NCI-H1105 (cell line): ENCODE results near the gene SORCS2.
A peak's percentile ranks its signal among the peaks of the same experiment; 100 is the strongest.

Experiments
- DNase-seq: peaks from one replicate; lab custom pipeline; 2025; lab: John Stamatoyannopoulos, UW

The SORCS2 gene

GRCh38 chr4:7192252-7193029 lies at the start of gene SORCS2:
Gene SORCS2, plus strand, starts transcription at chr4:7192538.
- DNase-seq: peak; percentile 55

DNA sequence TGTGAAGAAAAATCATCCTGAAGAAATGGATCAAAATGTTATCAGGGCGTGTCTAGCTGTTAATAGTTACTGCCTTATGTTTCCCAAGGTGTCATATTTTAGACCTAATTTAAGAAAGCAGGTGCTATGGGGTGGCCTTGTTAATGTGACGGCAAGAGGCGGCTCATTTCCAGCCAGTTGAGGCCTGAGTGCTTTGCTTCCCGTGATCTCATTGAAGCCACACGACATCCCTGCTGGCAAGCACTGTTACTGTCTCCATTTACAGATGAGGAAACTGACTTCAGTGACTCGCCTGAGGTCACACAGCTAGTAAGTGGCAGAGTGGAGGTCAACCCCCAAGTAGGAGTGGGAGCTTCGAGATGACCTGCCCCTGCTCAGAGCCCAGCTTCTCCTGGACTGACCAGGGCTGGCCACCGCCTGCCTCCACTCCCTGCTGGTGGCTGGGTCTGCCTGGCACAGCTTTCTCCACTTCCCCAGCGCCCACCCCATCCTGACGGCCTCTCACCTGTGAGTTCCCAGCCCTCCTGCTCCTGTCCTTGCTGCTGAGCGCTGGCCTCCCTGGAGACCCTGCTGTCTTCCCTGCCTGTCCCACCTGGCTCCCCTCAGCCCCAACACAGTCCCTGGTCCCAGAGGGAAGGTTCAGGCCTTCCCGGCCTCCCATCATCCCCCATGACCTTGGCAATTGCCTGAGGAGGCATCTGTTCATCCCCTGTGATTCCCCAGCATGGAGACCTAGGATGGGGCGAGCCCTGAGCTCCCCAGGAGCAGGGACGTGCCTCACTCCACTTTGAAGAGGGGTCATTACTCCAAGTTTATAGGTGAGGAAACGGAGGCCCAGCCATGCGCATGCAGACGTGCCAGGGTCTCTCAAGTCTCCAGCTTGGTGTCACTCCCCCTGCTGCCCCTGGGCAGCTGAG lies 47.7 kb upstream of the SORCS2 start:
- no peak for DNase-seq

- DNase-seq: no peak
Measured at GRCh38 chr4:7145291-7145934, 46.9 kb upstream of the SORCS2 start.

- DNase-seq: no peak
Measured at GRCh38 chr4:7146059-7146785, 46.1 kb upstream of the SORCS2 start.

DNA sequence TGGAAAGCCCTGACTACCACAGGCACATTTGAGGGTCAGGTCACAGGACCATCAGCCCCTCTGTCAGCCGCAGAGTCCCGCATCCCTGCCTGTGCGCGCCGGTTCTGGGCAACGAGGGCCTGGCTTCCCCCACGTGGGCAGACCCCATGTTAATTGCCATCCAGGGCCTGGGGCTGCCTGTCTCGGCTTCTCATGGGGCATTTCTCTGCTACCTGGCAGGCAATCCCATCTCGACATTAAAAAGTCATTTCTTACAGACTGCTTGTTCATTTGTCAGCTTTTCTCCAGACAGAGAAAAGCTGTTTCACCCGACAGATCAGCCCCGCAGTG lies 45.6 kb upstream of the SORCS2 start:
- DNase-seq: no peak

- DNase-seq: no peak
Measured at GRCh38 chr4:7147261-7147660, 45.1 kb upstream of the SORCS2 start.

- DNase-seq: no peak
Measured at GRCh38 chr4:7147661-7148310, 44.6 kb upstream of the SORCS2 start.

- no peak for DNase-seq
Measured at GRCh38 chr4:7148337-7148736, 44.0 kb upstream of the SORCS2 start.

DNA sequence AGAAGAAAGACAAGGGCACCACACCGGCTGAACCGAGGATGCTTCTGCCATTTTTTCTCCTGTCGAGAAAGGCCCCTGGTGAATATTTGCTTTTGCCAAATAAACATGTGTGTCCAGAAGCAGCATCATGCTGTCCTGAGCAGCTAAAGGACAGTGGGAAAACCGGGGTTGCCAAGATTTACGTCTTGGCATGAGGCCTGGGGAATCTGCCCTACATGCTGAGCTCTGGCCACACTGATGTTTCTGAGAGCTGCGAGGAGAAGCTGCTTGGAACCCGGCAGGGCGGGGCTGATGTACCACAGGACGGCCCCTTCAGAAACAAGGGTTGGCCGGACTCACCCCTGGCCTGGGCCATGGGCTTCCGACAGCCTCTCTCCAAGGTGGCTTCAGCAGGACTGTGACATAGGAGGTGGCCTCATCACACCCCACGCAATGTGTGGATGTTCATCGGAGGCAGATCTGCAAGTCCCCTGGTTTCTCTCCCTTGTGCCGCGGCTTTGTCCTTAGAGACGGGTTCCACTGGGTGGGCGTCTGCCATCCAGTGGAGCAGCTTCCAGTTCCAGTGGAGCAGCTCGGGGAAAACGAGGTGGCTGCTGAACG lies 42.2 kb upstream of the SORCS2 start:
- DNase-seq: no peak

- DNase-seq: no peak
Measured at GRCh38 chr4:7151668-7152227, 40.6 kb upstream of the SORCS2 start.

GRCh38 chr4:7153711-7154110 lies 38.6 kb upstream of the SORCS2 start:
- no peak for DNase-seq

DNA sequence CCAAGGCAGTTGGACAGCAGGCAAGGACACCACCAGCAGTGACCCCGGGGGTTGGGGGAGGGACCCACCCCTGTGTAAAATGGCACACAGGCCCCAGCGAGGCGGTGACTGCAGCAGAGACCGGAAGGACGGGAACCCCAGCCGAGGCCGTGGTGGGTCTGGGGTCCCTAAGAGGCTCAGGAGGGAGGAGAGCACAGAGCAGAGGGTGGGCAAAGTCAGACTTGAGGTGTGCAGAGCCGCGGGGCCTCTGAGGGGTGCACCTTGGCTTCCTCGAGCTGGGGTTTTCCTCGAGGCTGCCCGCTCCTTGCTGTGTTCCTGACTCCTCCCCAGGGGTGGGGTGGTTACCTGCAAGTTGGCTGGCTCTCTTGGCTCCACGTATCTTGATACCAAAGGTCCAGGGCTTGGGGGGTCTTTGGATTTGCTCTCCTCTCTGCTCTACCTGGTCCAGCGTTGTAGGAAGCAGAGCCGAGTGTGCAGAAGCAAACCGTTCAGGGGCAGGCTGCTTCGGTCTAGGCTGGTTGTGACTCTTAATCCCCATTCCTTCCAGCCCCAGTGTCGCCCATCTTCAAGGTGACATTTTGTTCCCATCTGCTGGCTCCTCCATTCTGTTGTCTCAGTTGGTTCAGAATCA lies 37.9 kb upstream of the SORCS2 start:
- no peak for DNase-seq

DNA sequence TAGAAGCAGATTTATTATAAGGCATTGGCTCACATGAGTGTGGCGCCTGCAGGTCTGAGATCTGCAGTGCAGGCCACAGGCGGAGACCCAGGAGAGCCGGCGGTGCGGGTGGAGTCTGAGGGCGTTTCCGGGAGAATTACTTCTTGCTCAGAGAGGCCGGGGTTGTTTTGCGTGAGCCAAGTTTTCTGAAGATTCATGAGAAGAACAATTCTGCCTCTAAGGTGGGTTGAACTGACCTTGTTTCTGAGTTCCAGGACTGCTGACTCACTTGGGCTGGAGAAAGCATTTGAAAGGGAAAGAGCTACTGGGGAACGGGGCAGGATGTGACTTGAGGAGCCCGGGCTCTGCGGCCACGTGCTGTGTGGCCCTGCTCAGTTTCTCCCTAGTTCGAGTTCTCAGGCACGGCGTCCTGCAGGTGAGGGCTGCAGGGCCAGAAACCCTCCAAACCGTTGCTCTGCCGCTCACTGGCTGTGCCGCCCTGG lies 36.7 kb upstream of the SORCS2 start:
- no peak for DNase-seq

DNA sequence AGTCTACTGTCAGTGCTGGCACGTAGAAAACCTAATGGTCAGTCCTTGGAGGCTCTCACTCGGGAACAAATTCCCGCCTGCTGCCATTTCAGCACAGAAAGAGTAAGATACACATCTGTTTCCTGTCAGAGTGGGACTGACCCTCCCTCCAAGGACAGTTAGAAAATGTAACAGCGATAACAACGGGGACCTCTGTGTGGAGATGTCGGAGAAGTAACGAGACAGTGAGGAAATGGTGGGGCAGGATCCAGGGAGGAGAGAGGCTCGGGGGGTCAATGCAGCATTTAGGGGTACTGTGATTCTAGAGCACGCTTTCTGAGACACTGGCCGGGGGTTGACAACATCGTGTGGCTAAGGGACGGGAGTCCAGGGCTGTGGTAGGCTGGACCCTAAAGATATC lies 36.0 kb upstream of the SORCS2 start:
- no peak for DNase-seq

GRCh38 chr4:7156761-7157488 lies 35.4 kb upstream of the SORCS2 start:
- DNase-seq: no peak

DNA sequence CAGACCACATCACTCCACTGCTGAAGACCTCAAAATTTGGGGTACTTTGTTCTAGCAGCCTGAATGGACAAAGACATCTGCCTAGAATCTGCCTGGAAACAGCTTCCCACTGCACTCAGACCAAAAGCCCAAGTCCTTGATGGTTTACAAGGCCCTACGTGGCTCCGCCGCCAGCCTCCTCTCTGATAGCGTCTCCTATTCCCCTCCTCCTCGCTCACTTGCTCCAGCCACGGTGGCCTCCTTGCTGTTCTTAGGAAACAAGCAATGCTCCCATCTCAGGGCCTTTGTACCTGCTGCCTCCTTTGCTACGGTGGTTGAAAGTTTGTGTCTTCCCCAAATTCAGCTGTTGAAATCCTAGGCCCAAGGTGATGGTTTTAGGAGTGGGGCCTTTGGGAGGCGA lies 34.7 kb upstream of the SORCS2 start:
- no peak for DNase-seq

- DNase-seq: no peak
Measured at GRCh38 chr4:7158081-7158750, 34.1 kb upstream of the SORCS2 start.

GRCh38 chr4:7158991-7159390 lies 33.3 kb upstream of the SORCS2 start:
- no peak for DNase-seq

DNA sequence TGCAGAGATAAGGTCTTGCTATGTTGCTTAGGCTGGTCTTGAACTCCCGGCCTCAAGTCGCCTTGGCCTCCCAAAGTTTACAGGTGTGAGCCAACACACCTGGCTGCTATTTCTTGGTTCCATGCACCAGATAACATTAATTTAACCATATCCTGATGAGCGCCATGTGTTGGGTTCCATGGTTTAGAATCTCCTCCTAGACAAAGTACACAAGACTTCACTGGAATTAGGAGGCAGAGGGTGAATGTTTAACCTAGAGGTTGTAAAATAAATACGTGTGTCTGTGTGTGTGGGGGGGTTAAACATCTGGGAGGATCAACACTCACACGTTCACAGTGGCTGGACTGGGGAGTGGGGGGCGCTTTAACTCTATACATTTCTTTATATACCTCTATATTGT lies 32.4 kb upstream of the SORCS2 start:
- no peak for DNase-seq
